Stimulated activated naive CD8-positive, alpha-beta T cell treated with anti-CD3 and anti-CD28 coated beads, Interleukin-15, Interleukin-2, amounts not matched to agents 100 U/mL and 50 U/mL, for 24 hours (primary cell): Measurements from ENCODE around the gene SLC24A3.

ENCODE experiments used
- ATAC-seq: fragments of 150-1000 bp; cut with Tn5 transposase; one replicate; pipeline ENCODE4 v1.10.0; 2021
- DNase-seq: peaks from one replicate; pipeline ENCODE4 v3.0.0; 2021

Gene SLC24A3

GRCh38 chr20:19347943-19348456 lies 135.6 kb downstream of the SLC24A3 start:
- DNase-seq (no peak), ATAC-seq (no peak)

GRCh38 chr20:19348582-19348981 lies 136.1 kb downstream of the SLC24A3 start:
- DNase-seq: no peak

GRCh38 chr20:19349879-19350278 lies 137.4 kb downstream of the SLC24A3 start:
- DNase-seq: no peak
- no peak for ATAC-seq

More at GRCh38 chr20:19348582-19348981, 136.1 kb downstream of the SLC24A3 start:
- no peak for ATAC-seq

- ATAC-seq (no peak), DNase-seq (no peak)
These were observed 139.1 kb downstream of the SLC24A3 start for GRCh38 chr20:19351542-19351941.

GRCh38 chr20:19354950-19355349 lies 142.5 kb downstream of the SLC24A3 start:
- ATAC-seq (no peak), DNase-seq (no peak)

GRCh38 chr20:19361790-19362189 lies 149.3 kb downstream of the SLC24A3 start:
- DNase-seq (no peak), ATAC-seq (no peak)

GRCh38 chr20:19363476-19363875 lies 151.0 kb downstream of the SLC24A3 start:
- DNase-seq (no peak), ATAC-seq (no peak)

- no peak for ATAC-seq
- DNase-seq: no peak
These were observed 155.1 kb downstream of the SLC24A3 start for GRCh38 chr20:19367591-19367990.

- DNase-seq (no peak), ATAC-seq (no peak)
These were observed 155.9 kb downstream of the SLC24A3 start for GRCh38 chr20:19368351-19368750.

GRCh38 chr20:19370076-19371075 lies 157.9 kb downstream of the SLC24A3 start:
- no peak for DNase-seq
- no peak for ATAC-seq

- ATAC-seq: no peak
These were observed 158.7 kb downstream of the SLC24A3 start for GRCh38 chr20:19371112-19371511.

GRCh38 chr20:19374216-19374615 lies 161.8 kb downstream of the SLC24A3 start:
- ATAC-seq (no peak), DNase-seq (no peak)

More at GRCh38 chr20:19371112-19371511, 158.7 kb downstream of the SLC24A3 start:
- no peak for DNase-seq

- no peak for ATAC-seq
These were observed 163.0 kb downstream of the SLC24A3 start for GRCh38 chr20:19375395-19375794.

GRCh38 chr20:19375801-19376200 lies 163.4 kb downstream of the SLC24A3 start:
- ATAC-seq: no peak
- no peak for DNase-seq

More at GRCh38 chr20:19375395-19375794, 163.0 kb downstream of the SLC24A3 start:
- DNase-seq: no peak

- ATAC-seq: no peak
- no peak for DNase-seq
These were observed 164.2 kb downstream of the SLC24A3 start for GRCh38 chr20:19376451-19377229.

- ATAC-seq (no peak), DNase-seq (no peak)
These were observed 165.6 kb downstream of the SLC24A3 start for GRCh38 chr20:19378058-19378457.

GRCh38 chr20:19380211-19380610 lies 167.8 kb downstream of the SLC24A3 start:
- DNase-seq (no peak), ATAC-seq (no peak)

GRCh38 chr20:19381947-19382346 lies 169.5 kb downstream of the SLC24A3 start:
- ATAC-seq: no peak

GRCh38 chr20:19382386-19383340 lies 170.2 kb downstream of the SLC24A3 start:
- no peak for DNase-seq
- no peak for ATAC-seq

More at GRCh38 chr20:19381947-19382346, 169.5 kb downstream of the SLC24A3 start:
- DNase-seq: no peak

- DNase-seq (no peak), ATAC-seq (no peak)
These were observed 172.5 kb downstream of the SLC24A3 start for GRCh38 chr20:19384940-19385339.

GRCh38 chr20:19387251-19387650 lies 174.8 kb downstream of the SLC24A3 start:
- DNase-seq (no peak), ATAC-seq (no peak)
